ENCODE results near the gene FARP1.

FARP1 gene

GRCh38 chr13:98315902-98316301, 173.0 kb downstream of the FARP1 start:
- TF ChIP-seq GATA2 (IDR thresholded peaks at IDR 0.05; ENCODE audit: low read depth, low read length): no peak
- TF ChIP-seq GATA3 (IDR thresholded peaks at IDR 0.05; ENCODE audit: low read depth, low read length): no peak

GRCh38 chr13:98317573-98318171, 174.8 kb downstream of the FARP1 start:
- TF ChIP-seq GATA2 (IDR thresholded peaks at IDR 0.05; ENCODE audit: low read depth, low read length): no peak
- TF ChIP-seq GATA3 (IDR thresholded peaks at IDR 0.05; ENCODE audit: low read depth, low read length): no peak

GRCh38 chr13:98318263-98318878, 175.5 kb downstream of the FARP1 start:
- no peak for TF ChIP-seq GATA3 (IDR thresholded peaks at IDR 0.05; ENCODE audit: low read depth, low read length)
- TF ChIP-seq GATA2 (IDR thresholded peaks at IDR 0.05; ENCODE audit: low read depth, low read length): no peak

GRCh38 chr13:98320561-98321105, 177.7 kb downstream of the FARP1 start:
- TF ChIP-seq GATA2 (IDR thresholded peaks at IDR 0.05; ENCODE audit: low read depth, low read length) (no peak), GATA3 (IDR thresholded peaks at IDR 0.05; ENCODE audit: low read depth, low read length) (no peak)

- no peak for TF ChIP-seq GATA3 (IDR thresholded peaks at IDR 0.05; ENCODE audit: low read depth, low read length)
- no peak for TF ChIP-seq GATA2 (IDR thresholded peaks at IDR 0.05; ENCODE audit: low read depth, low read length)
These were observed 178.5 kb downstream of the FARP1 start for GRCh38 chr13:98321395-98321794.

GRCh38 chr13:98322091-98322718, 179.3 kb downstream of the FARP1 start:
- TF ChIP-seq GATA2 (IDR thresholded peaks at IDR 0.05; ENCODE audit: low read depth, low read length) (no peak), GATA3 (IDR thresholded peaks at IDR 0.05; ENCODE audit: low read depth, low read length) (no peak)

GRCh38 chr13:98324105-98324504, 181.2 kb downstream of the FARP1 start:
- TF ChIP-seq GATA2 (IDR thresholded peaks at IDR 0.05; ENCODE audit: low read depth, low read length) (no peak), GATA3 (IDR thresholded peaks at IDR 0.05; ENCODE audit: low read depth, low read length) (no peak)

GRCh38 chr13:98325724-98326123, 182.8 kb downstream of the FARP1 start:
- no peak for TF ChIP-seq GATA2 (IDR thresholded peaks at IDR 0.05; ENCODE audit: low read depth, low read length)
- no peak for TF ChIP-seq GATA3 (IDR thresholded peaks at IDR 0.05; ENCODE audit: low read depth, low read length)

GRCh38 chr13:98326291-98326690, 183.4 kb downstream of the FARP1 start:
- TF ChIP-seq GATA2 (IDR thresholded peaks at IDR 0.05; ENCODE audit: low read depth, low read length) (no peak), GATA3 (IDR thresholded peaks at IDR 0.05; ENCODE audit: low read depth, low read length) (no peak)

- no peak for TF ChIP-seq GATA2 (IDR thresholded peaks at IDR 0.05; ENCODE audit: low read depth, low read length)
- no peak for TF ChIP-seq GATA3 (IDR thresholded peaks at IDR 0.05; ENCODE audit: low read depth, low read length)
These were observed 184.7 kb downstream of the FARP1 start for GRCh38 chr13:98327371-98328270.

GRCh38 chr13:98328511-98328910, 185.6 kb downstream of the FARP1 start:
- TF ChIP-seq GATA3 (IDR thresholded peaks at IDR 0.05; ENCODE audit: low read depth, low read length): no peak
- peak; percentile 41; the same call in 1 of the 2 replicates for TF ChIP-seq GATA2 (IDR thresholded peaks at IDR 0.05; ENCODE audit: low read depth, low read length)

GRCh38 chr13:98332222-98332621, 189.3 kb downstream of the FARP1 start:
- TF ChIP-seq GATA2 (IDR thresholded peaks at IDR 0.05; ENCODE audit: low read depth, low read length) (no peak), GATA3 (IDR thresholded peaks at IDR 0.05; ENCODE audit: low read depth, low read length) (no peak)

- no peak for TF ChIP-seq GATA3 (IDR thresholded peaks at IDR 0.05; ENCODE audit: low read depth, low read length)
- TF ChIP-seq GATA2 (IDR thresholded peaks at IDR 0.05; ENCODE audit: low read depth, low read length): no peak
These were observed 189.8 kb downstream of the FARP1 start for GRCh38 chr13:98332691-98333090.

- TF ChIP-seq GATA2 (IDR thresholded peaks at IDR 0.05; ENCODE audit: low read depth, low read length) (no peak), GATA3 (IDR thresholded peaks at IDR 0.05; ENCODE audit: low read depth, low read length) (no peak)
These were observed 190.6 kb downstream of the FARP1 start for GRCh38 chr13:98333486-98333885.

Data from SH-SY5Y (cell line).